K562 (cell line): ENCODE results near the gene ZSCAN22. TPM values are rescaled to one million over a fixed set of nuclear protein-coding genes. Genes with fewer than 3 reads are reported as not detected.

Experiments
- ARNT ChIP-seq, 2 experiments: fragments of 450-650 bp; IDR thresholded peaks; 2 replicates each; pipeline ENCODE4 v1.6.1; 2016; ENCODE audit warnings: mild to moderate bottlenecking in 1 of 2
- HDAC1 ChIP-seq, 2 experiments: fragments of 450-650 bp; IDR thresholded peaks; 2 replicates each; pipeline ENCODE4 v1.6.1; 2016 to 2017; ENCODE audit warnings: inconsistent platforms in 1 of 2, mild to moderate bottlenecking in 1 of 2, moderate library complexity in 1 of 2
- HLTF ChIP-seq: fragments of 450-650 bp; IDR thresholded peaks from 2 replicates; pipeline ENCODE4 v1.6.1; 2016
- LEF1 ChIP-seq: fragments of 450-650 bp; IDR thresholded peaks from 2 replicates; pipeline ENCODE4 v1.6.1; 2016; ENCODE audit warnings: mild to moderate bottlenecking
- MLLT1 ChIP-seq, 2 experiments: fragments of 450-650 bp; IDR thresholded peaks; 2 replicates each; pipeline ENCODE4 v1.6.1; 2016
- MYC ChIP-seq, 2 experiments: fragments of 250-450 bp in 1 of 2; sonication (Bioruptor Pico) in 1 of 2; IDR thresholded peaks; 2 replicates each; pipeline versions ENCODE4 v1.5.1 to v1.6.1; 2012 to 2021; ENCODE audit warnings: low read depth in 2 of 2, borderline replicate concordance in 1 of 2, improper control_type of control experiment in 1 of 2, low read length in 1 of 2, mild to moderate bottlenecking in 1 of 2, moderate library complexity in 1 of 2
- NKRF ChIP-seq: fragments of 450-650 bp; IDR thresholded peaks from 2 replicates; pipeline ENCODE4 v1.6.1; 2016; ENCODE audit warnings: borderline replicate concordance
- OTX1 ChIP-seq: fragments of 450-650 bp; formaldehyde crosslinking; IDR thresholded peaks from 2 replicates; pipeline ENCODE4 v1.4.0; 2022; ENCODE audit warnings: mild to moderate bottlenecking
- POLR2B ChIP-seq: fragments of 450-650 bp; IDR thresholded peaks from 2 replicates; pipeline ENCODE4 v1.6.1; 2018; ENCODE audit warnings: low read depth; ENCODE audit not compliant: partially characterized antibody
- VEZF1 ChIP-seq: fragments of 200-800 bp; sonication (Bioruptor generic); IDR thresholded peaks from 2 replicates; pipeline ENCODE4 v1.6.1; 2017; ENCODE audit warnings: missing genetic modification characterization, missing compliant biosample characterization
- ZBED1 ChIP-seq: IDR thresholded peaks from 2 replicates; pipeline ENCODE4 v1.6.1; 2014
- ZBTB7A ChIP-seq: IDR thresholded peaks from 2 replicates; pipeline ENCODE4 v1.6.1; 2011; ENCODE audit warnings: low read depth, mild to moderate bottlenecking, low read length, moderate library complexity, borderline replicate concordance; ENCODE audit not compliant: control insufficient read depth
- ZEB2 ChIP-seq: fragments of 450-650 bp; IDR thresholded peaks from 2 replicates; pipeline ENCODE4 v1.6.1; 2016
- ZNF121 ChIP-seq: sonication (generic); formaldehyde crosslinking; conservative IDR thresholded peaks from 2 replicates; pipeline ENCODE4 v1.8.0; 2022; ENCODE audit warnings: missing genetic modification reagents
- ZNF239 ChIP-seq: fragments of 250-450 bp; sonication (Bioruptor Pico); IDR thresholded peaks from 2 replicates; pipeline ENCODE4 v1.4.0; 2020; ENCODE audit warnings: mild to moderate bottlenecking
- ZNF395 ChIP-seq: fragments of 200-800 bp; sonication (Bioruptor generic); IDR thresholded peaks from 2 replicates; pipeline ENCODE4 v1.6.1; 2017; ENCODE audit warnings: missing genetic modification characterization, missing compliant biosample characterization
- ZNF583 ChIP-seq: fragments of 250-450 bp; sonication (Bioruptor Pico); IDR thresholded peaks from 2 replicates; pipeline ENCODE4 v1.4.0; 2020
- polyA plus RNA-seq, 8 experiments: library from polyadenylated mRNA; depleted of rRNA in 4 of 8; stranded (reverse) in 5 of 8; unstranded in 3 of 8; fragments of >200 nt; fragmentation: Nextera tagmentation in 2 of 8; fragmentation: Illumina TruSeq in 1 of 8; extraction: Ambion mirVana in 2 of 8; extraction: Trizol in 1 of 8; gene quantifications; 2 replicates each; pipeline versions ENCODE4 v1.2.1 to v1.2.3, GENCODE V29; 2011 to 2014; ENCODE audit warnings: inconsistent platforms in 1 of 8, missing spikeins in 1 of 8
- total RNA-seq, 7 experiments: library from RNA; depleted of rRNA in 6 of 7; stranded (reverse); fragments of >200 nt in 6 of 7; fragmentation: Illumina TruSeq in 2 of 7; extraction: Trizol in 2 of 7; gene quantifications; 2 replicates each; pipeline versions ENCODE4 v1.2.1 to v1.2.3, GENCODE V29; 2011 to 2021; ENCODE audit warnings: low replicate concordance in 1 of 7
- TF ChIP-seq, protein P1 (sequence below): fragments of 250-450 bp; sonication (Bioruptor Pico); IDR thresholded peaks from 2 replicates; pipeline ENCODE4 v1.9.0; 2021; ENCODE audit warnings: mild to moderate bottlenecking, inconsistent platforms

Gene ZSCAN22
- total and polyA plus RNA-seq, 9 of the 15 experiments (the other 6 are each of a cell fraction or from before 2014, with no cell fraction given): 0.98 to 5.3 (median 3.0) TPM

- TF ChIP-seq, protein P1, sequence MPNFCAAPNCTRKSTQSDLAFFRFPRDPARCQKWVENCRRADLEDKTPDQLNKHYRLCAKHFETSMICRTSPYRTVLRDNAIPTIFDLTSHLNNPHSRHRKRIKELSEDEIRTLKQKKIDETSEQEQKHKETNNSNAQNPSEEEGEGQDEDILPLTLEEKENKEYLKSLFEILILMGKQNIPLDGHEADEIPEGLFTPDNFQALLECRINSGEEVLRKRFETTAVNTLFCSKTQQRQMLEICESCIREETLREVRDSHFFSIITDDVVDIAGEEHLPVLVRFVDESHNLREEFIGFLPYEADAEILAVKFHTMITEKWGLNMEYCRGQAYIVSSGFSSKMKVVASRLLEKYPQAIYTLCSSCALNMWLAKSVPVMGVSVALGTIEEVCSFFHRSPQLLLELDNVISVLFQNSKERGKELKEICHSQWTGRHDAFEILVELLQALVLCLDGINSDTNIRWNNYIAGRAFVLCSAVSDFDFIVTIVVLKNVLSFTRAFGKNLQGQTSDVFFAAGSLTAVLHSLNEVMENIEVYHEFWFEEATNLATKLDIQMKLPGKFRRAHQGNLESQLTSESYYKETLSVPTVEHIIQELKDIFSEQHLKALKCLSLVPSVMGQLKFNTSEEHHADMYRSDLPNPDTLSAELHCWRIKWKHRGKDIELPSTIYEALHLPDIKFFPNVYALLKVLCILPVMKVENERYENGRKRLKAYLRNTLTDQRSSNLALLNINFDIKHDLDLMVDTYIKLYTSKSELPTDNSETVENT (CRISPR knock-in tag): 0 out of 2 replicates have a peak, but pooled peaks have one; percentile 41
- TF ChIP-seq VEZF1 (peak; percentile 62), ARNT (IDR thresholded peaks at IDR 0.05) (peak in 1 of 2 experiments; percentile 70; a peak in 1 of 4 replicates), LEF1 (0 out of 2 replicates have a peak, but pooled peaks have one; percentile 27), ZEB2 (0 out of 2 replicates have a peak, but pooled peaks have one; percentile 31), ZNF395 (no peak), ZNF239 (no peak), ZBED1 (no peak), ZBTB7A (peak; percentile 11; the same call in 1 of the 2 replicates), NKRF (peak; percentile 91), ZNF583 (CRISPR knock-in tag) (no peak), HLTF (peak; percentile 85; the same call in 1 of the 2 replicates), POLR2B (peak; percentile 36), OTX1 (CRISPR knock-in tag) (no peak), ZNF121 (CRISPR knock-in tag) (peak; percentile 93), MYC (IDR thresholded peaks at IDR 0.05; ENCODE audit: low read depth, low read length) (0 out of 2 replicates have a peak, but pooled peaks have one; percentile 12), MYC (CRISPR knock-in tag; IDR thresholded peaks at IDR 0.05; ENCODE audit: borderline replicate concordance, low read depth) (0 out of 2 replicates have a peak, but pooled peaks have one; percentile 30), HDAC1 (IDR thresholded peaks at IDR 0.05) (peak in 1 of 2 experiments; percentile 45; a peak in 2 of 4 replicates), MLLT1 (IDR thresholded peaks at IDR 0.05) (0 out of 4 replicates have a peak, but pooled peaks of 1 of the 2 experiments have one; percentile 48)
Measured at GRCh38 chr19:58381460-58382212, 54.8 kb downstream of the ZSCAN22 start (continued).
